Heart left ventricle (tissue), 13 donors: ENCODE results near the gene C20orf96.

Source experiments
- POLR2A ChIP-seq, 2 donors: fragments of 450-650 bp; IDR thresholded peaks; one replicate each; pipeline ENCODE4 v1.6.1; 2017; ENCODE audit warnings: antibody characterized with exemption in 2 of 2, mild to moderate bottlenecking in 2 of 2, moderate library complexity in 2 of 2
- TF ChIP-seq, protein P1 (sequence below), 12 donors: fragments of 200-600 bp; sonication (generic) in 4 of 12; IDR thresholded peaks; one replicate each; pipeline versions ENCODE4 v1.5.0 to v1.8.0; 2018 to 2022; ENCODE audit warnings: antibody characterized with exemption in 12 of 12, mild to moderate bottlenecking in 5 of 12
- donor health status: ischemic (EF 13 %, LVEDD 7.1; RV severe dilation, severe dysfunction).
- donor health status: DM: no; HTN: yes; CAD: no.
- donor health status: DM: no; HTN: no; CAD: no.
- donor health status: ischemic (EF 25% LVEDD 6.9; RV normal size, moderate dysfunction).
- donor health status: ischemic (EF 25% LVEDD 5.7; RV mildly dilated, moderate dysfunction).
- donor health status: ischemic (EF 35%, LVEDD 5.7; RV mildly dilated, moderate dysfunction).
- donor health status: nonischemic (EF 11% LVEDD 7.7; RV severe dilation, severe dysfunction).
- donor health status: DM: yes; HTN: yes; CAD: no.
- donor health status: PGD.
- donor health status: ischemic (EF 29% LVEDD 5.4; RV normal size, mild dysfunction).
- donor health status: nonischemic (EF 23%, LVEDD 6.1; RV moderate dilation, normal function).

DNA sequence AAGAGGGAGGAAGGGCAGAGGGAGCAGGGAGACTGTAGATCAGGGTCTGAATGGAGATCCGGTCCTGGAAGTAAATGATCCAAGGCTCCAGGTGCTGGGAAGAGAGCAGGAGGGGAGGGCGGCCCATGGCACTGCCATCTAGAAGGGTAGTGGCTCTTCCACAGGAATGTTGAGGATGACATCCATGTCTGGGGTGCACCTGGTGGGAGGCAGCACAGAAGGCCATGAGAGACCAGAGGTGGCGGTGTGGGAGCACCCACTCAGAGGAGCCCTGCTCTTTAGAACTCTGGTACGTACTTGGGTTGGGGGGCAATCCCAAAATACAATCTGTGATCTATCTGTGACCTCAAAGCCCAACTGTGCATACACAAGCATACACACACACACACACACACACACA, 19.5 kb downstream of the C20orf96 start:
- TF ChIP-seq, protein P1, sequence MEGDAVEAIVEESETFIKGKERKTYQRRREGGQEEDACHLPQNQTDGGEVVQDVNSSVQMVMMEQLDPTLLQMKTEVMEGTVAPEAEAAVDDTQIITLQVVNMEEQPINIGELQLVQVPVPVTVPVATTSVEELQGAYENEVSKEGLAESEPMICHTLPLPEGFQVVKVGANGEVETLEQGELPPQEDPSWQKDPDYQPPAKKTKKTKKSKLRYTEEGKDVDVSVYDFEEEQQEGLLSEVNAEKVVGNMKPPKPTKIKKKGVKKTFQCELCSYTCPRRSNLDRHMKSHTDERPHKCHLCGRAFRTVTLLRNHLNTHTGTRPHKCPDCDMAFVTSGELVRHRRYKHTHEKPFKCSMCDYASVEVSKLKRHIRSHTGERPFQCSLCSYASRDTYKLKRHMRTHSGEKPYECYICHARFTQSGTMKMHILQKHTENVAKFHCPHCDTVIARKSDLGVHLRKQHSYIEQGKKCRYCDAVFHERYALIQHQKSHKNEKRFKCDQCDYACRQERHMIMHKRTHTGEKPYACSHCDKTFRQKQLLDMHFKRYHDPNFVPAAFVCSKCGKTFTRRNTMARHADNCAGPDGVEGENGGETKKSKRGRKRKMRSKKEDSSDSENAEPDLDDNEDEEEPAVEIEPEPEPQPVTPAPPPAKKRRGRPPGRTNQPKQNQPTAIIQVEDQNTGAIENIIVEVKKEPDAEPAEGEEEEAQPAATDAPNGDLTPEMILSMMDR (IDR thresholded peaks at IDR 0.05), result no peak
- no peak for TF ChIP-seq POLR2A (IDR thresholded peaks at IDR 0.05)
